HL-60 (cell line): ENCODE results near the gene TEDC1.

Source experiments
- CTCF ChIP-seq: IDR thresholded peaks from one replicate; pipeline ENCODE4 v1.5.1; 2011; ENCODE audit warnings: low read length, control low read depth, inconsistent platforms; ENCODE audit not compliant: insufficient read depth
- GABPA ChIP-seq: IDR thresholded peaks from 2 replicates; pipeline ENCODE4 v1.6.1; 2012; ENCODE audit warnings: low read depth
- POLR2AphosphoS5 ChIP-seq: IDR thresholded peaks from 2 replicates; pipeline ENCODE4 v1.6.1; 2012; ENCODE audit warnings: low read depth

GRCh38 chr14:105460116-105460515, 30.9 kb upstream of the TEDC1 start:
- TF ChIP-seq CTCF (no peak), POLR2AphosphoS5 (no peak), GABPA (no peak)
